Kidney tubule cell (primary cell): ENCODE results near the gene ACAD10.

Experiments
- DNase-seq: peaks from one replicate; pipeline ENCODE4 v3.0.0-alpha.2; 2018; ENCODE audit warnings: low spot score

Gene ACAD10

DNA sequence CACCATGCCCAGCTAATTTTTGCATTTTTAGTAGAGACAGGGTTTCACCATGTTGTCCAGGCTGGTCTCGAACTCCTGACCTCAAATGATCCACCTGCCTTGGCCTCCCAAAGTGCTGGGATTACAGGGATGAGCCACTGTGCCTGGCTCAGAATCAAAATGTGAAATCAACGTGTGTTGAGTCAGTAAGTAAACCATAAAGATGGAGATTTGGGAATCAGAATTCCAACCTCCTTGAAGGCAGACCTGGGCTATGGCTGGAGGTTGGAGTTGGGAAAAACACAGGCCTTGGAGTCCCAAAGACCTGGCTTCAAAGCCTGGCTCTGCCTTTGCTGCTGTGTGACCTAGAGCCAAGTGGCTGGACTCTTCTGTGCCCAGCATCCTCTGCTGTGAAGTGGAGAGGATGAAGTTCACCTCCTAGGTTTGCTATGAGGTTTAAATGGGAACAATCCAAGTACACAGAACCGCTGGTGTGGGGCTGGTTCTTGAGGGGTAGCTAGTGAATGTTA, 91.0 kb downstream of the ACAD10 start:
- DNase-seq, result peak; percentile 39

DNA sequence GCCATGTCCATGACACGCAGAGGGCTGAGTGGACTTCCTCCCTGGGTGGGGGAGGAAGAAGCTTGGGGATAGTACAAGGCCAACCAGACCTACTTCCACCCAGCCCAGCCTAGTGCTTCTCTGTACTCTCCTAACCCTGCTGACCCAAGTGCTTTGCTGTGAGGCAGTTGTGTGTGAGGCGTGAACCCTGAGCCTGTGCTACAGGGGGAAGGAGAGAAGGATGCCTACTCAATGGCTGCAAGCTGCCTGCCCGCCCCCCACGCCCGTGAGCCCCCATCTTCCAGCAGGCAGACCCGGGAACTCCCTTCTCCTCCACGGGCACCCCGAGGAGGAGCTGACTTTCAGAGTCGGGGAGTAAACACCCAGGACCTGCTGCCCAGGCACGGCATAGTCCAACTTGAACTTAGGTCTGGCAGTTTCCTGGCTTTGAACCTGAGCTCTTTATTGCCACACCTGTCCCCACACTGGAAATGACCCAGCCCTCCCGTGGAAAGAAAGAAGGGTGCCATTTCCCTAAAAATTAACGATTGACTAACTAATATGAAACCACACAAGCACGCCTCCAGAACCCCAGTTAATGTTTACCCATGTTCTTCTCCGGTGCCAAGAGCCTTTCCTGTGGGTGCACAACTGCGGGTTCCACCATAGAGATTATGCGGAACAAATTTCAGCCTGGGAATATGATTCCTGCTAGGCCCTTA, 91.6 kb downstream of the ACAD10 start:
- peak; percentile 91 for DNase-seq

DNA sequence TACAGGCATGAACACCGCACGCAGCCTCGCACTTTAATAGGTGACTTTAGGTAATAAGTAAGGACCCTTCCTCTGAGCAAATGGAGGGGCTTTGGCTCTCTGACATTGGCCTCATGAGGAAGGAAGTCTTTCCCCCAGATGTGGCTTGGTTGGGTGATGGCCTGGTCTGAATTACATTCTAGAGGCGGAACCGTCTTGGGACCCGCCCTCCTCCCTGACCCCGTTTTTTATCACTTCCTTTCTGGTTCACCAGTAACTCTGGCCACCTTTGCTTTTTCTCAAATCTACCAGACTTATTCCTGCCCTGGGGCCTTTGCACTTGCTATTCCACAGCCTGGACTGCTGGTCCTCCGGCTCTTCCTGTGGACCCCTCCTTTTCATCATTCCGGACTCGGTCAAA, 94.3 kb downstream of the ACAD10 start:
- no peak for DNase-seq

DNA sequence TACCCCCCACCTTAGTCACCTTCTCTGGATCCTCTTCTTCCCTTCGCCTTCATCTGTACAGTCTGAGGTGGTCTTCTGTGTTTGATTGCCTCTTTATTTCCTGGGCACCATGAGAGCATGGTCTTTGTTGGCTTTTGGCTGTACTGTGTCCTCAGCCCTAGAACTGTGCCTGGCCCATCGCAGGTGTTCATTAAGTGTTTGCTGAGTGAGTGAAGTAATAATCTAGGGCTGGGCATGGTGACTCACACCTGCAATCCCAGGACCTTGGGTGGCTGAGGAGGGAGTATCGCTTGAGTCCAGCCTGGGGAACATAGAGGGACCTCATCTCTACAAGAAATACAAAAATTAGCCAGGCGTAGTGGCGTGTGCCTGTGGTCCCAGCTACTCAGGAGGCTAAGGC, 94.8 kb downstream of the ACAD10 start:
- DNase-seq, result peak; percentile 61

DNA sequence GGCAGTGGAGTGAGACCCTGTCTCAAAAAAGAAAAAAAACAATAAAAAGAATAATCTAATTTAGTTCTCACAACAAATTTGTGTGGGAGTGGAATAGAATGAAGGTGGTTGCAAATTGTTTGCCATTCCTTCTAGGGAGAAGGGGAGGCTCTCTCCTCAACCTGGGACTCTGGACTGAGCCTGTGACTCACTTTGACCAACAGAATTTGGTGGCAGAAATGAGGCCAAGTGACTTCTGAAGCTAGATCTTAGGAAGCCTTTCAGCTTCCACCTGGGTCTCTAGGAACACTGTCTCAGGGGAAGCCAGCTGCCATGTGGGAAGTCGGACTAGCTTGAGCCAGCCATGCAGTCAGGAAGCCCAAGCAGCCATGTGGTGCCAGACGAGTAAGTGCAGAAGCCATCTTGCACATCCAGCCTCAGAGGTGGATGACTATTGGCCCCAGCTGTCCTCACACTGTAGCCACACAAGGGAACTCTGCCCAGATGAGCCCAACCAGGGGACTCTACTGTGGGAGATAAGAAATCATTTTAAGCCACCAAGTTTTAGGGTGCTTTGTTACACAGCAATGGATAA, 95.3 kb downstream of the ACAD10 start:
- DNase-seq, result no peak

DNA sequence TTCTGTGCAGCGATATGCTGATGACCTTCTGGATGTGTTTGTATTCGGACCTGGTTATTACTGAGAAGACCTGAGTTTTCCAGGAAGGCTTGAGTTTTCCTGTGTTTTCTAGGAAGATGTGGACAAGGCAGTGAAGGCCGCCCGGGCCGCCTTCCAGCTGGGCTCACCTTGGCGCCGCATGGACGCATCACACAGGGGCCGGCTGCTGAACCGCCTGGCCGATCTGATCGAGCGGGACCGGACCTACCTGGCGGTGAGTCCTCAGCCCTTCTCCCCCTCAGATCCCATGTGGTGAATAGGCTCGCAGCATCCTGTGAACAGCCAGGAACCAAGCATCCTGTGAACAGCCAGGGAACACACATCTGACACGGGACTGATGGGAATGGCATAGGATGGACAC, 97.2 kb downstream of the ACAD10 start:
- no peak for DNase-seq

DNA sequence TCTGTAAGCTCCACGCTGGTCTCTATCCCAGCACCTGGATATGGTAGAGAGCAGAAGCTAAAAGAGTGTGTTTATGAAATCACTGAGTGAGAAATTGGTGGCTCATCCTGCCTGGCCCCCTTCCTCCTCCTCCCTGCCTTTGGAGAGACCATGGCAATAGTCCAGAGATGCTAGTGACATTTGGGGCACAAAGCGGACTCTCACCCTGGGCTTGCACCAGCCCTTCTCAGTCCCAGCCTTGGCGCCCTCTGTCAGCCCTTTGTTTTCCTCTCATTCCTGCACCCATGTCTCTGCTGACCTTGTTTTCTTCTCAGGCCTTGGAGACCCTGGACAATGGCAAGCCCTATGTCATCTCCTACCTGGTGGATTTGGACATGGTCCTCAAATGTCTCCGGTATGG, 99.1 kb downstream of the ACAD10 start:
- no peak for DNase-seq

DNA sequence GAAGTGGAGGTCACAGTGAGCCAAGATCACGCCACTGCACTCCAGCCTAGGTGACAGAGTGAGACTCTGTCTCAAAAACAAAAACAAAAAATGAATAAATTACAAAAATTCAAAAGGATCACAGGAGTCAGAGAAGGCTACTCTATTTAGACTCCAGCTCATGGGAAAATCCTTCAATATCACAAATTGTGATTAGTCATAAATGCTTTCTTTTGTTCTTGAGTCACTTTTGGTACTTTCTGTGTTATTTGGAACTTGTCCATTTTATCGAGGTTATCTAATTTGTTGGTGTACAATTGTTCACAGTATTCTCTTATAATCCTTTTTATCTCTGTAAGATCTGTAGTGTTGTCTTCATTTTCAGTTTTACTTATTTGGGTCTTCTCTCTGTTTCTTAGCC, 99.8 kb downstream of the ACAD10 start:
- DNase-seq, result no peak

DNA sequence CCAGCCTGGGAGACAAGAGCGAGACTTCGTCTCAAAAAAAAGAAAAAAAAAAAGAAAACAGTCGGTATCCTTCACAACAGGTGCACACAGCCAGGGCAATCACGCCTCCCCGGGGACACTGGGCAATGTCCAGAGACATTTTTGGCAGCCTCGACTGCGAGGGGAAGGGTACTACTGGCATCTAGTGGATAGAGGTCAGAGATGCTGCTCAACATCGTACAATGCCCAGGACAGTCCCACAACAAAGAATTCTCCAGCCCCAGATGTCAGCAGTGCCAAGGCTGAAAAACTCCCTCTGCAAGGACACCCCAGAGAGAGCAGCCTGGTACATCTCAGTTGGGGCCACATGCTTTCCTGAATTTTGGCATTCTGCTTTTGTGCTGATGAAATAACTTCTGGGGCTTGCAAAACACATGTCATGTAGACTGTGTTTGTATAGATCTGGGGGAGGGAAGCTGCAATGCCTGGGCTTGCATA, 102.4 kb downstream of the ACAD10 start:
- DNase-seq, result peak; percentile 45

DNA sequence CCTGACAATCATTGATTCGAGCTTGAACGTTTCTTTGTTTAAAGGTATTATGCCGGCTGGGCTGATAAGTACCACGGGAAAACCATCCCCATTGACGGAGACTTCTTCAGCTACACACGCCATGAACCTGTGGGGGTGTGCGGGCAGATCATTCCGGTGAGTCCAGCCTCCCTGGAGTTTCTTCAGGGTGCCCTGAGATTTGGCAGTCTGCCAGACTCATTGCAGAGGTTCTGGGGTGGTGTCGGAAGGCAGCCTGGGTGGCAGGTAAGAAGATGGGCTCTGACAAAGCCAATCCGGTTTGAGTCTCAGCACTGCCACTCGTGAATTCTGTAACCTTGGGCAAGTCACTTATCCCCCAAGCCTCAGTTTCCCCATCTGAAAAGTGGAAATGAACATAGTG, 103.9 kb downstream of the ACAD10 start:
- no peak for DNase-seq

DNA sequence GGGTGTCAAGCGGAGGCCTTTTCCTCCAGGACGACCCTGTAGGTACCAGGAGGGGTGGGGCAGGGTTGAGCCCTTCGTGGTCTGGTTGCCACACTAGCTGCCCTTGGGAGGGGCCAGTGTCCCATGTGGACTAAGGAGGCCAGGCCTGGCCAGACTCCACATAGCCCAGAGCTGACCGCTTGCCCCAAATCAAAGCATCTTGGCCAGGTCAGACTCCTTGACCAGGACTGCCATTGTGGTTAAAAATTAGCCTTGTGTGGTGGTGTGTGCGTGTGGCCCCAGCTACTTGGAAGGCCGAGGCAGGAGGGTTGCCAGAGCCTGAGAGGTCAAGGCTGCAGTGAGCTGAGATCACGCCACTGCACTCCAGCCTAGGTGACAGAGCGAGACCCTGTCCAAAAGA, 105.7 kb downstream of the ACAD10 start:
- peak; percentile 63 for DNase-seq

DNA sequence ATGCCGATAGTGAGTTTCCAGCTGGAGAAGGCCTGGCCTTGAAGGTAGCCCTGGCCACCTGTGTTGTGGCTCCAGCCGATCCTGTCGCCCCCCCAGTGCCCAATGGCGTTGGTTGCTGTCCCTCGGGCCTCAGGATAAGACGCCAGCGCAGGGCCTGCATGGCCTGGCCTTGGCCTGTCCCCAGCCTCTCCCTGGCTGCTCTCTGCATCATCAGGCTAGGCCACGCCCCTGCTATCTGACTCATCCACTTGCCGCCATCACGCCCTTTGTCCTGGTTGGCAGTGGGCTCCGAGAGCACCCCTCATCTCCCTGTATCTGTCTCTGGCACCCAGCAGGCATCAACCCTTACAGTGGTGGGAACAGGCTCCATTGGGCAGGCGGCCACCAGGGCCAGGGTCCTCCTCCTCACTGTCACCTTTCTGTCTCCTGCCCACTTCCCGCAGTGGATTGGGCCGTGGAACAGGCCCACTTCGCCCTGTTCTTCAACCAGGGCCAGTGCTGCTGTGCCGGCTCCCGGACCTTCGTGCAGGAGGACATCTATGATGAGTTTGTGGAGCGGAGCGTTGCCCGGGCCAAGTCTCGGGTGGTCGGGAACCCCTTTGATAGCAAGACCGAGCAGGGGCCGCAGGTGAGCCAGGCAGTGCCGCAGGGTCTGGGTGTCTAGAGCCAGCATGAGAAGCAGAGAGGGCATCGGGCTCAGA, 106.5 kb downstream of the ACAD10 start:
- DNase-seq, result peak; percentile 48

DNA sequence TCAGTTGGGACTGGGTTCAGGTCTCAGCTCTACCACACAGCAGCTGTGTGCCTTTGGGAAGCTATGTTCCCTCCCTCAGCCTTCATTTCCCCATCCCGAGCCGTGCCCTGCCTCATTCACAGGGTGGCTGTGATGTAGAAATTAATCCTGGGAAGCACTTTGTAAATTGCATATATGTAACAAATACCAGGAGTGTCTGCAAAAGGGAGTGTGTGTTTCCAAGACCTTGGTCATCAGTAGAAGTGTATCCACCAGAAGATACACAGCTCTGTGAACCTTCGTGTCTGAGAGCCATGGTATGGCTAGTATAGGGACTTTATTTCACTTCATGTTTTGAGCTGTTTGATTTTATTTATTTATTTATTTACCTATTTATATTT, 107.0 kb downstream of the ACAD10 start:
- no peak for DNase-seq

DNA sequence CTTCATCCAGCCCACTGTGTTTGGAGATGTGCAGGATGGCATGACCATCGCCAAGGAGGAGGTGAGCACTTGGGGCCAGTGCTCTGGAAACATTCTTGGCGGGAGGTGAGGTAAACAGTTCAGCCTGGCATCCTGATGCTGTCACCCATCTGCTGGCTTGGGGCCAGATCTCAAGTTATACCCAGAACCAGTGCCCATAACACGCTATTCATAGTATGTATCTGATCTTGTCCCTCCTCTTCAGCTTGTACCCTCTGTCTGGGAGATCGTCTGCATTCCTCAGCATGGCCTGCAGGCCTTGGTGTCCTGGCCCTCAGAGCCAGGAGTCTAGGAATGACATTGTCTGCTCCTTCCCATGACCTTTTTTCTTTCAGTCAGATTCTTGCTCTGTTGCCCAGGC, 112.3 kb downstream of the ACAD10 start:
- DNase-seq, result peak; percentile 62

DNA sequence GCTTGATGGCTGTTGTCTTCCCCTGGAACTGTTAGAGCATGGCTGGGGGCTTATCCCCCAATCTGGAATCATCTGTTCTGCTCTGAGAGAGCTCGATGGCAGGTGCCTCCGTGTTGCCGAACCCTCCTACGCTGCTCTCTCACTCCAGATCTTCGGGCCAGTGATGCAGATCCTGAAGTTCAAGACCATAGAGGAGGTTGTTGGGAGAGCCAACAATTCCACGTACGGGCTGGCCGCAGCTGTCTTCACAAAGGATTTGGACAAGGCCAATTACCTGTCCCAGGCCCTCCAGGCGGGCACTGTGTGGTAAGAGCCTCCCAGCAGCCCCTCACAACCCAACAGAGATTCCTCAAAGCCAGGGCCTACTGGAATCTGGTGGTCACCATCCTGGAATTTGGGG, 113.9 kb downstream of the ACAD10 start:
- DNase-seq, result no peak

DNA sequence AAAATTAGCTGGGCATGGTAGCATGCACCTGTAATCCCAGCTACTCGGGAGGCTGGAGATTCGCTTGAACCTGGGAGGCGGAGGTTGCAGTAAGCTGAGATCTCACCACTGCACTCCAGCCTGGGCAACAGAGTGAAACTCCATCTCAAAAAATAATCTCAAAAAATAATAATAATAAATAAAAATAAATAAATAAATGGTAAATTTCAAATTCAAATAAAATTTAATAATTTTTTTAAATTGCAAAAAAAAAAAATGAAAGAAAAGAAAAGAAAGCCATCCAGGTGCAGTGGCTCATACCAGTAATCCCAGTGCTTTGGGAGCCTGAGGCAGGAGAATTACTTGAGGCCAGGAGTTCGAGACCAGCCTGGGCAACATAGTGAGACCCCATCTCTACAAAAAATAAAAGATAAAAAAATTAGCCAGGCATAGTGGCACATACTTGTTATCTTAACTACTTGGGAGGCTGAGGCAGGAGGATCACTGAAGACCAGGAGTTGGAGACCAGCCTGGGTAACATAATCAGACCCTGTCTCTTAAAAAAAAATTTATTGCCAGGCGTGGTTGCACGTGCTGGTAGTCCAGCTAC, 117.3 kb downstream of the ACAD10 start:
- DNase-seq, result no peak

DNA sequence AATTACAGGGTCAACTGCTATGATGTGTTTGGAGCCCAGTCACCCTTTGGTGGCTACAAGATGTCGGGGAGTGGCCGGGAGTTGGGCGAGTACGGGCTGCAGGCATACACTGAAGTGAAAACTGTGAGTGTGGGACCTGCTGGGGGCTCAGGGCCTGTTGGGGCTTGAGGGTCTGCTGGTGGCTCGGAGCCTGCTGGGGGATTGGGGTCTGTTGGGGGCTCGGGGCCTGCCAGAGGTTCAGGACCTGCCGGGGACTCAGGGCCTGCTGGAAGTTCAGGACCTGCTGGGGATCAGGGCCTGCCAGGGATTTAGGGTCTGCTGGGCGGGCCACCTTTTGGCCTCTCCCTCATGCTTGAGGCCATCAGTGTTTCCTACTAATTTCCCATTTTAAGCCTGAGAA, 118.0 kb downstream of the ACAD10 start:
- DNase-seq, result no peak

DNA sequence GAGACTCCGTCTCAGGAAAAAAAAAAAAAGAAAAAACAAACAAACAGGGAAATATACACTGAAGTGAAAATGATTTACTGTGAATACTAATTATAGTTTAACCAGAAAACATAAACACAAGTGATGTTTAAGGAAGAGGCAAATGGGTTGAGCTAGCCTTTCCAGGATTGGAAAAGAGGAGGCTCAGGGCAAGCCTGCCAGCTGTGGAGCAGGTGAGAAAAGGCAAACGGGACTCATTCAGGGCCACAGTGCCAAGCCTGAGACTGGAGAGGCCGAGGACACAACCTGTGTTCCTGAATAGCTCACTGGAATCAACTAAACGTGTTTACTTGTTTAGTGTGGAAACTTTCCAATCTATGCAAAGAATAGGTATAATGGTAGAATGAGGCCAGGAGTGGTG, 120.5 kb downstream of the ACAD10 start:
- DNase-seq, result no peak
